HG03432 (cell line): Measurements from ENCODE around the gene FCHSD2.
"Not testable (repeated sequence)": the region's sequence is repeated elsewhere in the genome, so short reads cannot be mapped to it uniquely, and the experiment has no call there.

Source experiments
- ATAC-seq: cut with Tn5 transposase; IDR thresholded peaks from one replicate; pipeline ENCODE4 v1.9.1; 2021; ENCODE audit warnings: mild to moderate bottlenecking, moderate library complexity; ENCODE audit not compliant: unreplicated experiment

FCHSD2 gene

GRCh38 chr11:73072935-73073481 is 69.1 kb downstream of the FCHSD2 start:
- ATAC-seq, result no peak

DNA sequence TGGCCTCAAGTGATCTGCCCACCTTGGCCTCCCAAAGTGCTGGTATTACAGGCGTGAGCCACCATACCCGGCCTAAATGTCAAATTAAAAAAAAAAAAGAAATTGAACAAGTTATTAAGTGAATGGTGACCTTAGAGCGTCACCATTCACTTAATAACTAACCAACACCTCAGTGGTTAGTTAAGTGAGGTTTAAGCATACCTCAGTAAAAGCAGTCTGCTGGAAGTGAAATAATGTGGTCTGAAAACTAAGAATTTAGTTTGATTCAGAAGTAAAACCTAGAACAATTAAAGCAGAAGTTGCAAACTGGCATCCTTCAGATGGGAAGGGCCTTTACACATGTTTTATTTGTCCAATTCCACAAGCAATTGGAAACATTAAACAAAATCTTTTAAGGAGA is 71.5 kb downstream of the FCHSD2 start:
- ATAC-seq, result no peak

DNA sequence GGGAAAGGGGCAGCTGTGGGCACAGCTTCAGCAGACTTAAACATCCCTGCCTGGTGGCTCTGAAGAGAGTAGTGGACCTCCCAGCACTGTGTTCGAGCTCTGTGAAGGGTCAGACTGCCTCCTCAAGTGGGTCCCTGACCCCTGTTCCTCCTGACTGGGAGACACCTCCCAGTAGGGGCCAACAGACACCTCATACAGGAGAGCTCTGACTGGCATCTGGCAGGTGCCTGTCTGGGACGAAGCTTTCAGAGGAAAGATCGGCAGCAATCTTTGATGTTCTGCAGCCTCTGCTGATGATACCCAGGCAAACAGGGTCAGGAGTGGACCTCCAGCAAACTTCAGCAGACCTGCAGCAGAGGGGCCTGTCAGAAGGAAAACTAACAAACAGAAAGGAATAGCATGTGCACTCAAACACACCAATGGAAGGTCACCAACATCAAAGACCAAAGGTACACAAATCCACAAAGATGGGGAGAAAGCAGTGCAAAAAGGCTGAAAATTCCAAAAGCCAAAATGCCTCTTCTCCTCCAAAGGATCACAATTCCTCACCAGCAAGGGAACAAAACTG is 80.2 kb downstream of the FCHSD2 start:
- not testable (repeated sequence) for ATAC-seq

DNA sequence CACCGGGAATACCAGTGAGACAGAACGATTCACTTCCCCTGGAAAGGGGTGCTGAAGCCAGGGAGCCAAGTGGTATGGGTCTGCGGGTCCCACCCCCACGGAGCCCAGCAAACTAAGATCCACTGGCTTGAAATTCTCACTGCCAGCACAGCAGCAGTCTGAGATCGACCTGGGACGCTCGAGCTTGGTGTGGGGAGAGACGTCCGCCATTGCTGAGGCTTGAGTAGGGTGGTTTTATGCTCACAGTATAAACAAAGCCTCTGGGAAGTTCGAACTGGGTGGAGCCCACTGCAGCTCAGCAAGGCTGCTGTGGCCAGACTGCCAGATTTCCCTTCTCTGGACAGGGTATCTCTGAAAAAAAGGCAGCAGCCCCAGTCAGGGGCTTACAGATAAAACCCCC is 80.7 kb downstream of the FCHSD2 start:
- not testable (repeated sequence) for ATAC-seq

DNA sequence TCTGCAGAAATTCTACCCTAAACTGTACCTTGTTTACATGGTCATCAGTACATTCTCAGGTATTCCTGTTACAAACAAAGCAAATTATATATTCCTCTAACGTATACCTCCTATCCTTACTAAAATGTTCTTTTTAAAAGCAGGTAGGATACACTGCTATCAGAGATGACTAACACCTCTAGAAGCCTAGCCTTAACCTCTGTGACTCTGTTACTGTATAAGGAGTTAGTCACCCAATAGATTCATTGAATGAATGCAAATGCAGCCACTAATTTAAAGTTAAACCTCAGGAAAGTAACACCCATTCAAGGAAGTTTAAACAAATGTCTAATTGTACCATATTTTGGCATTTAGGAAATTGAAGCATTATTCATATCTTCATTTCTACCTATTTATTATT is 82.2 kb downstream of the FCHSD2 start:
- no peak for ATAC-seq

GRCh38 chr11:73058989-73059674 is 83.0 kb downstream of the FCHSD2 start:
- ATAC-seq, result no peak

GRCh38 chr11:73055655-73056354 is 86.3 kb downstream of the FCHSD2 start:
- ATAC-seq, result no peak

DNA sequence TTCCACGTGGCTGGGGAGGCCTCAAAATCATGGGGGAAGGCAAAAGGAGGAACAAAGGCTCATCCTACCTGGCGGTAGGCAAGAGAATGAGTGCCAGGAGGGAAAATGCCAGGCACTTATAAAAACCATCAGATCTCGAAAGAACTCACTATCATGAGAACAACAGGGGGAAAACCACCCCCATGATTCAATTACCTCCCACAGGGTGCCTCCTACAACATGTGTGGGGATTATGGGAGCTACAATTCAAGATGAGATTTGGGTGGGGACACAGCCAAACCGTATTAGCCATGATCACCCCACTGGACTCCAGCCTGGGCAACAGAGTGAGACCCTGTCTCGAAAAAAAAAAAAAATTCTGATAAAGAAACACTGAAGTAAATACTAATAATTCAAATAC is 87.1 kb downstream of the FCHSD2 start:
- ATAC-seq, result no peak

GRCh38 chr11:73053964-73054363 is 88.2 kb downstream of the FCHSD2 start:
- ATAC-seq, result no peak

GRCh38 chr11:73048446-73048845 is 93.7 kb downstream of the FCHSD2 start:
- ATAC-seq, result no peak

GRCh38 chr11:73047773-73048371 is 94.2 kb downstream of the FCHSD2 start:
- peak; percentile 82 for ATAC-seq

DNA sequence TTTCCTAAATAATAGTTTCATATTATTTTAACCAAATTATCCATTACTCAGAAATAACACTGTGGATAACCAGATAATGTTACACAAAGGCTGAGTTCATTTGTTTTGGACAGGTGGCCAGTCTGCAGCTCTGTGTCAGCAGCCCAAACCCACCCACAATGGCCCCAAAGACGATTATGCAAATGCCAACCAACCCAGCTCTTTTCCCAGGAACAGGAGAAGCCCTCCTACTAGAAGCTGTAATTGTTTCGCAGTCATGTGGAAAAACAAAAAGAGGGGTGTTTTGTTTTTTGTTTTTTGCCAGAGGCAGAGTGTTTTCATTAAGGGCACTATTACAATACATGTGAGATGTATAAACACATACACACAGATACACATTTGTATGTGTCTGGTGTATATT is 102.1 kb downstream of the FCHSD2 start:
- ATAC-seq, result no peak

DNA sequence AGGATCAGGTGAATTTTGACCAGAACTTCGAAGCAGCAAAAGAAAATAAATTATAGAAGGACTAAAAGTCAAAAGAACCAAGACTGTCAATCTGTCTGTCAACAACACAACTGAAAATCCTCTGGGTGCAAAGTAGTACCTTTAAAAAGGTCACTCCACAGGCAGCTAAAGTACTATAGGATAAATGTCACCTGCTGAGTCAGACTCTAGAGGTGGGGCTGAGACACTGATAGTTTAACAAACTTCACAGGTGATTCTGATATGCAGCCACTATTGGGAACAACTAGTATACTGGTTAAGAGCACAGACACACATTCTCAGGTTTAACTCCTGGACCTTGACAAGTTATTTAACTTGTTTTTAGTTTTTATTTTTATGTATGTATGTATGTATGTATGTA is 107.3 kb downstream of the FCHSD2 start:
- ATAC-seq, result no peak

GRCh38 chr11:73034331-73034730 is 107.8 kb downstream of the FCHSD2 start:
- ATAC-seq, result no peak

GRCh38 chr11:73030130-73030529 is 112.0 kb downstream of the FCHSD2 start:
- no peak for ATAC-seq

- ATAC-seq, result no peak
Measured at GRCh38 chr11:73029403-73029802, 112.7 kb downstream of the FCHSD2 start.

- no peak for ATAC-seq
Measured at GRCh38 chr11:73028611-73029010, 113.5 kb downstream of the FCHSD2 start.

GRCh38 chr11:73027840-73028239 is 114.3 kb downstream of the FCHSD2 start:
- not testable (repeated sequence) for ATAC-seq

GRCh38 chr11:73024639-73025038 is 117.5 kb downstream of the FCHSD2 start:
- ATAC-seq, result no peak

GRCh38 chr11:73019996-73020395 is 122.1 kb downstream of the FCHSD2 start:
- ATAC-seq, result no peak

DNA sequence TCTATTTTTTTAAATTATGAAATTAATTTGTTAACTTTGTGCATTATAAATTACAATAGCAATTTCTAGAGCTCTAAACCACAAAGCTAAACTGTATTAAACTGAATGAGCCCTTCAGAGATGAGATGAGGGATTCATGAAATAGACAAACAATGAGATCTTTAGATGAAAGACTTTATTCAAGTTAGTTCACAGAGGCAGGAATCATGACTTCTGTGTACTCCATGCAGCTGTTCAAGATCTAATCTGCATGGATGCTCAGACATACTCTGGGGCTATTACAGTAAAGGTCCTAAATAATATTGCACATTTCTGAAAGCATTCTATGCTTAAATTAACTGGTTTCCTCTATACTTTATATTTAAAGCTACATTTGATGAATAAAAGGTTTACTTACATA is 122.7 kb downstream of the FCHSD2 start:
- no peak for ATAC-seq

GRCh38 chr11:73018856-73019255 is 123.3 kb downstream of the FCHSD2 start:
- ATAC-seq, result no peak
